ENCODE data around the gene PPP6R3. TPM values are rescaled to one million over a fixed set of nuclear protein-coding genes. Genes with fewer than 3 reads are reported as not detected.
"Not testable (repeated sequence)": the region's sequence is repeated elsewhere in the genome, so short reads cannot be mapped to it uniquely, and the experiment has no call there.

Gene PPP6R3
- total and polyA plus RNA-seq, 2 donors = 46.8 to 288 TPM

- 97% methylated on average over 5 of the region's 5 CpGs for WGBS
- Histone ChIP-seq H3K4me1 (ENCODE audit: insufficient read depth) (no peaks in the 10 kb centered on the region), H3K4me3 (ENCODE audit: low read depth, low read length) (no peak overlapping the region), H3K27ac (ENCODE audit: low read depth) (no peak overlapping the region), H3K36me3 (ENCODE audit: insufficient read depth) (peaks cover 5% of the 10 kb centered on the region)
- DNase-seq (ENCODE audit: extremely low spot score) = no peak
These were observed 131.2 kb downstream of the PPP6R3 start for GRCh38 chr11:68591719-68592118.

GRCh38 chr11:68593441-68593840 lies 132.9 kb downstream of the PPP6R3 start:
- 77% methylated on average over 2 of the region's 2 CpGs for WGBS
- Histone ChIP-seq H3K4me3 (ENCODE audit: low read depth, low read length) (no peak overlapping the region), H3K27ac (ENCODE audit: low read depth) (no peak overlapping the region), H3K4me1 (ENCODE audit: insufficient read depth) (no peaks in the 10 kb centered on the region), H3K36me3 (ENCODE audit: insufficient read depth) (peaks cover 7% of the 10 kb centered on the region)
- DNase-seq (ENCODE audit: extremely low spot score) = no peak

GRCh38 chr11:68594123-68594522 lies 133.6 kb downstream of the PPP6R3 start:
- Histone ChIP-seq H3K4me3 (ENCODE audit: low read depth, low read length) (no peak overlapping the region), H3K4me1 (ENCODE audit: insufficient read depth) (no peaks in the 10 kb centered on the region), H3K36me3 (ENCODE audit: insufficient read depth) (peaks cover 6% of the 10 kb centered on the region), H3K27ac (ENCODE audit: low read depth) (no peak overlapping the region)
- DNase-seq (ENCODE audit: extremely low spot score) = no peak
- WGBS = 97% methylated on average over 4 of the region's 4 CpGs

- WGBS = 82% methylated on average over 4 of the region's 4 CpGs
- no peak for DNase-seq (ENCODE audit: extremely low spot score)
- Histone ChIP-seq H3K4me1 (ENCODE audit: insufficient read depth) (no peaks in the 10 kb centered on the region), H3K36me3 (ENCODE audit: insufficient read depth) (peaks cover 7% of the 10 kb centered on the region), H3K4me3 (ENCODE audit: low read depth, low read length) (no peak overlapping the region), H3K27ac (ENCODE audit: low read depth) (no peak overlapping the region)
These were observed 135.7 kb downstream of the PPP6R3 start for GRCh38 chr11:68596231-68596630.

GRCh38 chr11:68598816-68599653 lies 138.5 kb downstream of the PPP6R3 start:
- H3K36me3 ChIP-seq (ENCODE audit: insufficient read depth) = peaks cover 15% of the 10 kb centered on the region
- no peak for DNase-seq (ENCODE audit: extremely low spot score)
- WGBS = 86% methylated on average over 7 of the region's 7 CpGs

GRCh38 chr11:68601147-68601546 lies 140.6 kb downstream of the PPP6R3 start:
- no peak overlapping the region for H3K4me3 ChIP-seq (ENCODE audit: low read depth, low read length)
- DNase-seq (ENCODE audit: extremely low spot score) = no peak
- no peaks in the 10 kb centered on the region for H3K4me1 ChIP-seq (ENCODE audit: insufficient read depth)
- 85% methylated on average over 7 of the region's 7 CpGs for WGBS
- no peak overlapping the region for H3K27ac ChIP-seq (ENCODE audit: low read depth)
- peaks cover 14% of the 10 kb centered on the region for H3K36me3 ChIP-seq (ENCODE audit: insufficient read depth)

More at GRCh38 chr11:68598816-68599653, 138.5 kb downstream of the PPP6R3 start:
- Histone ChIP-seq H3K27ac (ENCODE audit: low read depth) (no peak overlapping the region), H3K4me3 (ENCODE audit: low read depth, low read length) (no peak overlapping the region), H3K4me1 (ENCODE audit: insufficient read depth) (no peaks in the 10 kb centered on the region)

- WGBS = 86% methylated on average over 13 of the region's 13 CpGs
- DNase-seq (ENCODE audit: extremely low spot score) = no peak
- H3K36me3 ChIP-seq (ENCODE audit: insufficient read depth) = peaks cover 10% of the 10 kb centered on the region
- H3K4me3 ChIP-seq (ENCODE audit: low read depth, low read length) = no peak overlapping the region
- H3K27ac ChIP-seq (ENCODE audit: low read depth) = no peak overlapping the region
- H3K4me1 ChIP-seq (ENCODE audit: insufficient read depth) = no peaks in the 10 kb centered on the region
These were observed 149.2 kb downstream of the PPP6R3 start for GRCh38 chr11:68609761-68610160.

GRCh38 chr11:68610452-68611116 lies 150.0 kb downstream of the PPP6R3 start:
- no peak overlapping the region for H3K27ac ChIP-seq (ENCODE audit: low read depth)
- H3K4me1 ChIP-seq (ENCODE audit: insufficient read depth) = no peaks in the 10 kb centered on the region
- 72% methylated on average over 1 of the region's 1 CpG for WGBS
- H3K4me3 ChIP-seq (ENCODE audit: low read depth, low read length) = no peak overlapping the region
- H3K36me3 ChIP-seq (ENCODE audit: insufficient read depth) = peaks cover 10% of the 10 kb centered on the region
- no peak for DNase-seq (ENCODE audit: extremely low spot score)

- peaks cover 6% of the 10 kb centered on the region for H3K36me3 ChIP-seq (ENCODE audit: insufficient read depth)
- DNase-seq (ENCODE audit: extremely low spot score) = no peak
- H3K4me3 ChIP-seq (ENCODE audit: low read depth, low read length) = no peak overlapping the region
- no peak overlapping the region for H3K27ac ChIP-seq (ENCODE audit: low read depth)
- H3K4me1 ChIP-seq (ENCODE audit: insufficient read depth) = no peaks in the 10 kb centered on the region
- WGBS = 95% methylated on average over 6 of the region's 6 CpGs
These were observed 155.1 kb downstream of the PPP6R3 start for GRCh38 chr11:68615657-68616056.

- no peaks in the 10 kb centered on the region for H3K4me1 ChIP-seq (ENCODE audit: insufficient read depth)
- WGBS = 91% methylated on average over 23 of the region's 23 CpGs
- no peak for DNase-seq (ENCODE audit: extremely low spot score)
- no peak overlapping the region for H3K27ac ChIP-seq (ENCODE audit: low read depth)
- H3K36me3 ChIP-seq (ENCODE audit: insufficient read depth) = peaks cover 3% of the 10 kb centered on the region
- no peak overlapping the region for H3K4me3 ChIP-seq (ENCODE audit: low read depth, low read length)
These were observed 157.6 kb downstream of the PPP6R3 start for GRCh38 chr11:68617925-68618809.

- no peaks in the 10 kb centered on the region for H3K36me3 ChIP-seq (ENCODE audit: insufficient read depth)
- DNase-seq (ENCODE audit: extremely low spot score) = no peak
- no peaks in the 10 kb centered on the region for H3K4me1 ChIP-seq (ENCODE audit: insufficient read depth)
- 95% methylated on average over 2 of the region's 2 CpGs for WGBS
- H3K27ac ChIP-seq (ENCODE audit: low read depth) = no peak overlapping the region
- no peak overlapping the region for H3K4me3 ChIP-seq (ENCODE audit: low read depth, low read length)
These were observed 161.3 kb downstream of the PPP6R3 start for GRCh38 chr11:68621826-68622225.

- not testable (repeated sequence) for H3K27ac ChIP-seq (ENCODE audit: low read depth); DNase-seq (ENCODE audit: extremely low spot score); H3K36me3 ChIP-seq (ENCODE audit: insufficient read depth); H3K4me3 ChIP-seq (ENCODE audit: low read depth, low read length); H3K4me1 ChIP-seq (ENCODE audit: insufficient read depth)
- WGBS = 76% methylated on average over 9 of the region's 9 CpGs
These were observed 163.2 kb downstream of the PPP6R3 start for GRCh38 chr11:68623706-68624105.

- H3K4me3 ChIP-seq (ENCODE audit: low read depth, low read length); H3K36me3 ChIP-seq (ENCODE audit: insufficient read depth); H3K27ac ChIP-seq (ENCODE audit: low read depth); H3K4me1 ChIP-seq (ENCODE audit: insufficient read depth); DNase-seq (ENCODE audit: extremely low spot score): not testable (repeated sequence)
- WGBS = 88% methylated on average over 4 of the region's 4 CpGs
These were observed 164.5 kb downstream of the PPP6R3 start for GRCh38 chr11:68625069-68625468.

Measured in urinary bladder (tissue), 4 donors.